Uterus (tissue), 2 donors: ENCODE data around the gene SPTB.

Experiments used
- CTCF ChIP-seq, 4 experiments: fragments of 200-600 bp in 2 of 4; fragments of 450-650 bp in 2 of 4; sonication (generic) in 2 of 4; IDR thresholded peaks; one replicate each; pipeline ENCODE4 v1.5.1; 2016 to 2019; ENCODE audit warnings: antibody characterized with exemption in 4 of 4, mild to moderate bottlenecking in 2 of 4, moderate library complexity in 1 of 4
- POLR2A ChIP-seq, 2 donors: fragments of 450-650 bp; IDR thresholded peaks; one replicate each; pipeline ENCODE4 v1.6.1; 2016; ENCODE audit warnings: antibody characterized with exemption in 2 of 2, mild to moderate bottlenecking in 1 of 2, moderate library complexity in 1 of 2

DNA sequence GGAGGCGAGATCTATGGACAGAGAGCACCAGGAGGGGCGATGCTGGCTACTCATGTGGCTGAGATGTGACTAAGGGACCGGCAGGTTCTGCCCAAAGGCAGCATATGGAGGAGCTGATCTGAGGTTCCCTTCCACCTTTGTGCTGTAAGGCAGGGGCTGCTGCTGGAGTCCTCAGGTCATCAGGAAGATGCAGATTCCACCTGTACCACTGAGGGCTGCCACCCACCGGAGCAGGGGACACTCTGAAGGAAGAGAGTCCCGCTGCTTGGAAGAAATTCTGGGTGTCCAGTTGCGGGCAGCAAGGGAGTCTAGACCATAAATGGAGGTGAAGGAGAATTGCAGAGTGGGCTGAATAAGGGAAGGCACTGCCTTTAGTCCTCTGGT is 120.2 kb downstream of the SPTB start:
- TF ChIP-seq CTCF (IDR thresholded peaks at IDR 0.05) = no peak
- no peak for TF ChIP-seq POLR2A (IDR thresholded peaks at IDR 0.05)
